GM12878 (cell line): ENCODE data around the gene IRF9. TPM values are rescaled to one million over a fixed set of nuclear protein-coding genes. Genes with fewer than 3 reads are reported as not detected.
A peak's percentile ranks its signal among the peaks of the same experiment; 100 is the strongest.

Experiments
- ATAC-seq: fragments of 200-7000 bp; cut with Tn5 transposase; 3 replicates; pipeline ENCODE4 v1.9.1; 2020; ENCODE audit warnings: mild to moderate bottlenecking, moderate library complexity
- BruUV-seq: library from RNA; stranded (reverse); fragments of 400-500 nt; replicated peaks from 2 replicates; lab custom pipeline; 2021; lab: Mats Ljungman, UMichigan
- CTCF ChIA-PET: fragments of 300-600 bp; sonication (Branson Sonifier 250); formaldehyde crosslinking; extraction: SDS; loops from one replicate; lab custom pipeline; 2021; ENCODE audit warnings: inconsistent platforms; lab: Yijun Ruan, JAX
- POLR2A ChIA-PET: fragments of 350-600 bp; formaldehyde crosslinking; extraction: SDS; loops from one replicate; lab custom pipeline; 2021; ENCODE audit warnings: inconsistent platforms; lab: Charles Lee
- RAD21 ChIA-PET: fragments of 300-600 bp; sonication (Branson Sonifier 250); formaldehyde crosslinking; loops from one replicate; lab custom pipeline; 2023; ENCODE audit warnings: antibody characterized with exemption; ENCODE audit not compliant: unreplicated experiment; lab: Charles Lee
- SMC1A ChIA-PET: fragments of 300-600 bp; sonication (Branson Sonifier 250); formaldehyde crosslinking; loops from one replicate; lab custom pipeline; 2023; ENCODE audit not compliant: unreplicated experiment, uncharacterized antibody; lab: Charles Lee
- DNase-seq: peaks from one replicate; pipeline ENCODE4 v3.0.0-alpha.2; 2011; ENCODE audit warnings: low read depth, low spot score
- FAIRE-seq: peaks from 3 replicates; lab custom pipeline; 2011; peaks lifted over from hg19 to GRCh38; lab: Jason Lieb, UNC
- H2AFZ ChIP-seq: 2 replicates; pipeline ENCODE4 v1.6.0; 2011; ENCODE audit warnings: low read depth, low read length, control low read depth; ENCODE audit not compliant: control insufficient read depth
- H3K27ac ChIP-seq: 2 replicates; pipeline ENCODE4 v1.5.1; 2011; ENCODE audit warnings: control low read depth; ENCODE audit not compliant: control insufficient read depth, insufficient read depth
- H3K27me3 ChIP-seq, 2 experiments: replicated peaks in 1 of 2; 2 replicates each; pipeline versions ENCODE4 v1.6.0 to v1.6.1; 2011; ENCODE audit warnings: low read length in 1 of 2; ENCODE audit not compliant: control insufficient read depth in 2 of 2, insufficient read depth in 2 of 2
- H3K36me3 ChIP-seq, 2 experiments: 2 replicates each; pipeline ENCODE4 v1.5.1; 2011; ENCODE audit warnings: low read length in 1 of 2; ENCODE audit not compliant: control insufficient read depth in 2 of 2, insufficient read depth in 2 of 2
- H3K4me1 ChIP-seq: 2 replicates; pipeline ENCODE4 v1.6.1; 2011; ENCODE audit warnings: mild to moderate bottlenecking, low read length, moderate library complexity, mixed read lengths; ENCODE audit not compliant: control insufficient read depth, insufficient read depth
- H3K4me2 ChIP-seq: 2 replicates; pipeline ENCODE4 v1.6.0; 2011; ENCODE audit warnings: control low read depth; ENCODE audit not compliant: control insufficient read depth, insufficient read depth
- H3K4me3 ChIP-seq: fragments of 200-600 bp; sonication (generic); 2 replicates; pipeline ENCODE4 v1.5.1; 2016
- H3K79me2 ChIP-seq: 2 replicates; pipeline ENCODE4 v1.6.0; 2011; ENCODE audit warnings: low read length; ENCODE audit not compliant: control insufficient read depth, insufficient read depth
- H3K9ac ChIP-seq: 2 replicates; pipeline ENCODE4 v1.8.0; 2011; ENCODE audit warnings: low read length, control low read depth, mixed read lengths; ENCODE audit not compliant: control insufficient read depth, insufficient read depth
- H3K9me3 ChIP-seq: replicated peaks from 3 replicates; pipeline ENCODE4 v1.5.1; 2011; ENCODE audit warnings: mild to moderate bottlenecking, low read length; ENCODE audit not compliant: control insufficient read depth, insufficient read depth
- H4K20me1 ChIP-seq: 2 replicates; pipeline ENCODE4 v1.6.0; 2011; ENCODE audit not compliant: control insufficient read depth, insufficient read depth
- CHD2 ChIP-seq: IDR thresholded peaks from 2 replicates; pipeline ENCODE4 v1.6.1; 2011; ENCODE audit warnings: low read depth, low read length, improper control_type of control experiment, borderline replicate concordance
- CREM ChIP-seq: IDR thresholded peaks from 2 replicates; pipeline ENCODE4 v1.6.1; 2014; ENCODE audit warnings: antibody characterized with exemption, low read depth
- EED ChIP-seq: sonication (generic); IDR thresholded peaks from 2 replicates; pipeline ENCODE4 v1.6.1; 2016; ENCODE audit warnings: antibody characterized with exemption, low read depth
- IRF3 ChIP-seq: fragments of 450-650 bp; IDR thresholded peaks from 2 replicates; pipeline ENCODE4 v1.6.1; 2014; ENCODE audit warnings: mild to moderate bottlenecking
- NFYA ChIP-seq: IDR thresholded peaks from 2 replicates; pipeline ENCODE4 v1.6.1; 2011; ENCODE audit warnings: low read depth, mild to moderate bottlenecking, low read length, improper control_type of control experiment, borderline replicate concordance
- RCOR1 ChIP-seq: conservative IDR thresholded peaks from 2 replicates; pipeline ENCODE4 v1.6.1; 2012; ENCODE audit warnings: low read depth, low read length, improper control_type of control experiment
- SMAD5 ChIP-seq: IDR thresholded peaks from 2 replicates; pipeline ENCODE4 v1.6.1; 2016; ENCODE audit warnings: antibody characterized with exemption, low read depth
- SP1 ChIP-seq: IDR thresholded peaks from one replicate; pipeline ENCODE4 v1.6.1; 2011; ENCODE audit warnings: low read depth, low read length
- TBL1XR1 ChIP-seq: IDR thresholded peaks from 2 replicates; pipeline ENCODE4 v1.6.1; 2012; ENCODE audit warnings: low read depth, low read length, improper control_type of control experiment
- ZZZ3 ChIP-seq: IDR thresholded peaks from 2 replicates; pipeline ENCODE4 v1.6.1; 2011; ENCODE audit warnings: low read depth; ENCODE audit not compliant: control insufficient read depth, insufficient read length
- WGBS: methylation state at CpG from one replicate; pipeline ENCODE4 v1.1.6; 2016; ENCODE audit warnings: low lambda C conversion rate; ENCODE audit not compliant: insufficient replicate concordance, insufficient coverage; ENCODE audit errors: missing lambda C conversion rate; 5-methylcytosine and 5-hydroxymethylcytosine counted together
- in situ Hi-C: fragments of 300-500 bp; cut with MboI; formaldehyde crosslinking; loops from 9 replicates; pipeline ENCODE4 v1.14.3; 2018; ENCODE audit warnings: mixed read lengths
- intact Hi-C: fragments of 100-400 bp; cut with micrococcal nuclease; formaldehyde crosslinking; loops from one replicate; pipeline ENCODE4 v1.14.2; 2022; ENCODE audit not compliant: unreplicated experiment
- polyA plus RNA-seq, 11 experiments: library from polyadenylated mRNA; depleted of rRNA in 4 of 11; unstranded in 6 of 11; stranded (reverse) in 5 of 11; fragments of >200 nt; fragmentation: Nextera tagmentation in 4 of 11; fragmentation: Illumina TruSeq in 1 of 11; extraction: Ambion mirVana in 4 of 11; extraction: Trizol in 1 of 11; gene quantifications; 1 replicate in 1 of 11; 2 replicates in 10 of 11; pipeline versions ENCODE4 v1.2.1 to v1.2.3, GENCODE V29; 2011 to 2016; ENCODE audit warnings: inconsistent platforms in 2 of 11, missing spikeins in 2 of 11, low read depth in 1 of 11
- total RNA-seq, 4 experiments: library from RNA; depleted of rRNA in 3 of 4; stranded (reverse); fragments of >200 nt in 3 of 4; fragmentation: Illumina TruSeq in 1 of 4; extraction: Trizol in 1 of 4; gene quantifications; 2 replicates each; pipeline versions ENCODE4 v1.2.1 to v1.2.3, GENCODE V29; 2013 to 2021

The IRF9 gene
- total and polyA plus RNA-seq, 10 of the 15 experiments (the other 5 are each of a cell fraction or from before 2014, with no cell fraction given), result 47.6 to 234 (median 148) TPM

- RAD21 ChIA-PET, result interaction anchor here (0.7 to 3.6 kb wide), 11 partner anchors 18 to 105 kb away, joined by 3 to 23 read pairs (median 8); partner anchors contain the start of genes CIDEB, IPO4, IRF9 and TINF2
- Histone ChIP-seq H3K9me3 (no peaks in the 10 kb centered on the region), H3K4me1 (peaks cover 15% of the 10 kb centered on the region), H2AFZ (peak overlapping the region; percentile 69), H3K4me2 (peak overlapping the region; percentile 85), H3K9ac (peak overlapping the region; percentile 91), H3K27ac (peak overlapping the region; percentile 89), H3K36me3 (peaks cover 4 to 26% of the 10 kb centered on the region in 2 experiments), H3K79me2 (peaks cover 19% of the 10 kb centered on the region), H3K4me3 (peak overlapping the region; percentile 62; the same call in 1 of the 2 replicates), H3K27me3 (no peaks in the 10 kb centered on the region), H4K20me1 (no peaks in the 10 kb centered on the region)
- ATAC-seq, result no peak
- POLR2A ChIA-PET, result interaction anchor here (0.6 to 4.3 kb wide), 27 partner anchors 8 to 144 kb away, joined by 3 to 50 read pairs (median 4); partner anchors contain the start of genes DCAF11, EMC9, IPO4 and IRF9
- in situ Hi-C loops (no loop called here), intact Hi-C loops (loop anchor here (1.0 to 10.0 kb wide), 4 partner anchors 18 to 199 kb away; partner anchors contain the start of genes GMPR2 and NEDD8)
- SMC1A ChIA-PET, result interaction anchor here (0.8 to 2.6 kb wide), 15 partner anchors 18 to 104 kb away, joined by 3 to 15 read pairs (median 4); partner anchors contain the start of genes CIDEB, IRF9, RABGGTA and TINF2
- DNase-seq, result no peak
- no peak for FAIRE-seq
- CTCF ChIA-PET, result interaction anchor here (0.7 to 6.3 kb wide), 24 partner anchors 12 to 216 kb away, joined by 3 to 54 read pairs (median 4); partner anchors contain the start of genes CIDEB, IPO4, IRF9 and PSME2
- BruUV-seq, result TSS peak; percentile 92
- 90% methylated on average over 7 of the region's 7 CpGs for WGBS
- TF ChIP-seq EED (no peak), SMAD5 (no peak), SP1 (no peak), RCOR1 (no peak), NFYA (no peak), CHD2 (no peak), IRF3 (no peak), TBL1XR1 (no peak), ZZZ3 (no peak), CREM (no peak)
Measured at GRCh38 chr14:24213866-24214662, 53.0 kb downstream of the IRF9 start.
